GM12801 (cell line): ENCODE measurements around the gene C1orf146.

Experiments used
- CTCF ChIP-seq: IDR thresholded peaks from one replicate; pipeline ENCODE4 v1.5.1; 2011; ENCODE audit warnings: control low read depth; ENCODE audit not compliant: insufficient read length; ENCODE audit errors: extremely low read depth

C1orf146 gene

GRCh38 chr1:92276082-92276481 lies 58.4 kb downstream of the C1orf146 start:
- TF ChIP-seq CTCF, result no peak

- TF ChIP-seq CTCF, result no peak
Measured at GRCh38 chr1:92277105-92277723, 59.5 kb downstream of the C1orf146 start.

GRCh38 chr1:92291372-92291999 lies 73.8 kb downstream of the C1orf146 start:
- no peak for TF ChIP-seq CTCF
